Small intestine (tissue), 4 donors: ENCODE data around the gene TCEAL5. TPM values are rescaled to one million over a fixed set of nuclear protein-coding genes. Genes with fewer than 3 reads are reported as not detected.

Experiments used
- polyA plus RNA-seq, 4 donors: library from polyadenylated mRNA; stranded (reverse) in 3 of 4; unstranded in 1 of 4; fragments of 200-250 nt in 3 of 4; fragments of 120-200 nt in 1 of 4; gene quantifications; one replicate each; pipeline versions ENCODE4 v1.2.1 to v1.2.3, GENCODE V29; 2013
- donor health status: healthy with polysubstance abuse.
- donor health status: Bipolar disorder and iron deficiency.
- donor health status: healthy.

The TCEAL5 gene
- polyA plus RNA-seq, 4 donors: 0.54 to 2.0 (median 1.8) TPM; not detected in 1

Other genes with a start within 250 kb of the TCEAL5 start
- 10 to 100 TPM in 2 of 4 donors, 1 to 10 TPM in 1, not detected in 1; 1.9 to 30.8 (median 22.9) TPM for gene BEX1, start 212.6 kb downstream of the TCEAL5 start, polyA plus RNA-seq
- gene NXF3, start 183.6 kb downstream of the TCEAL5 start, polyA plus RNA-seq: 1 to 10 TPM in 1 of 4 donors, under 1 TPM in 1, not detected in 2; 0.77 to 2.0 TPM
- 10 to 100 TPM in 3 of 4 donors, 1 to 10 TPM in 1; 5.6 to 98.8 (median 32.9) TPM for gene BEX4, start 61.6 kb downstream of the TCEAL5 start, polyA plus RNA-seq
- gene TCEAL8, start 21.6 kb downstream of the TCEAL5 start, polyA plus RNA-seq: 100 to 1,000 TPM in 1 of 4 donors, 10 to 100 TPM in 3; 24.8 to 119 (median 47.5) TPM
- gene BEX2, start 34.2 kb upstream of the TCEAL5 start, polyA plus RNA-seq: 10 to 100 TPM in 2 of 4 donors, 1 to 10 TPM in 1, under 1 TPM in 1; 0.89 to 62.7 (median 22.6) TPM
- gene TCEAL7, start 53.5 kb upstream of the TCEAL5 start, polyA plus RNA-seq: 10 to 100 TPM in 2 of 4 donors, 1 to 10 TPM in 1, not detected in 1; 4.3 to 11.2 (median 10.8) TPM
- gene TCEAL9, start 79.8 kb upstream of the TCEAL5 start, polyA plus RNA-seq: 100 to 1,000 TPM in 1 of 4 donors, 10 to 100 TPM in 3; 23.3 to 111 (median 49.4) TPM
- 100 to 1,000 TPM in 1 of 4 donors, 10 to 100 TPM in 2, 1 to 10 TPM in 1; 8.1 to 154 (median 51.3) TPM for gene BEX3, start 99.8 kb upstream of the TCEAL5 start, polyA plus RNA-seq
- gene RAB40A, start 242.7 kb upstream of the TCEAL5 start, polyA plus RNA-seq: 1 to 10 TPM in 1 of 4 donors, under 1 TPM in 1, not detected in 2; 0.25 to 1.2 TPM